GM23248 (cell line): Measurements from ENCODE around the gene VSIG1.

Experiments
- EZH2 ChIP-seq: fragments of 200-600 bp; sonication (generic); IDR thresholded peaks from 2 replicates; pipeline ENCODE4 v1.6.1; 2018; ENCODE audit warnings: antibody characterized with exemption, mild to moderate bottlenecking; ENCODE audit not compliant: insufficient read depth, poor library complexity, severe bottlenecking
- EZH2phosphoT487 ChIP-seq: fragments of 200-600 bp; sonication (generic); IDR thresholded peaks from 2 replicates; pipeline ENCODE4 v1.6.1; 2018; ENCODE audit warnings: antibody characterized with exemption, moderate library complexity, mild to moderate bottlenecking, low read depth; ENCODE audit not compliant: insufficient read depth

GRCh38 chrX:108001218-108001814 is 43.5 kb upstream of the VSIG1 start:
- no peak for TF ChIP-seq EZH2phosphoT487
- TF ChIP-seq EZH2: no peak
